ENCODE data around the gene GID8. TPM values are rescaled to one million over a fixed set of nuclear protein-coding genes. Genes with fewer than 3 reads are reported as not detected.

The GID8 gene
- total RNA-seq, 1 experiment from 2014 or later: 37.2 TPM

GRCh38 chr20:62979876-62980373 lies 42.0 kb downstream of the GID8 start:
- ChIA-PET CTCF (interaction anchor here (0.6 to 1.0 kb wide), 2 partner anchors 23 to 29 kb away, joined by 3 read pairs; no protein-coding TSS in a partner anchor), POLR2A (ENCODE audit: unreplicated experiment) (no interaction called here)
- TF ChIP-seq EZH2phosphoT487 (IDR thresholded peaks at IDR 0.05; ENCODE audit: borderline replicate concordance, low read length) (no peak; the same call in 1 of the 2 replicates), EZH2 (IDR thresholded peaks at IDR 0.05; ENCODE audit: low read length, unreplicated experiment) (no peak), CTCF (conservative IDR thresholded peaks at IDR 0.05; ENCODE audit: low read depth, low read length) (no peak)
- Histone ChIP-seq H3K79me2 (ENCODE audit: low read length) (no peaks in the 10 kb centered on the region), H3K9me2 (replicated peaks; ENCODE audit: low read length) (no peaks in the 10 kb centered on the region), H3K4me1 (ENCODE audit: insufficient read depth, low read length) (no peaks in the 10 kb centered on the region), H3K9me3 (ENCODE audit: low read length) (no peaks in the 10 kb centered on the region), H3K4me3 (ENCODE audit: low read length) (no peak overlapping the region), H3K27me3 (ENCODE audit: low read length) (peaks cover 45% of the 10 kb centered on the region), H3F3A (ENCODE audit: low read length, unreplicated experiment) (no peaks in the 10 kb centered on the region), H3K9ac (ENCODE audit: low read length) (no peak overlapping the region), H3K27ac (ENCODE audit: low read length) (no peak overlapping the region), H2AFZ (ENCODE audit: low read length) (no peak overlapping the region), H3K36me3 (ENCODE audit: low read depth, low read length) (no peaks in the 10 kb centered on the region), H4K20me1 (ENCODE audit: low read length) (no peaks in the 10 kb centered on the region), H3K4me2 (ENCODE audit: low read length) (no peak overlapping the region)
- intact Hi-C loops (cut with micrococcal nuclease): no loop called here
- DNase-seq (no peak), ATAC-seq (0 out of 2 replicates have a peak, but pooled peaks have one; percentile 12)
- no TSS peak for BruUV-seq (replicated peaks)

GRCh38 chr20:62980380-62980960 lies 42.5 kb downstream of the GID8 start:
- H3K4me3 ChIP-seq (ENCODE audit: low read length): no peak overlapping the region
- H3K4me1 ChIP-seq (ENCODE audit: insufficient read depth, low read length): no peaks in the 10 kb centered on the region
- no peaks in the 10 kb centered on the region for H3F3A ChIP-seq (ENCODE audit: low read length, unreplicated experiment)
- no peak overlapping the region for H2AFZ ChIP-seq (ENCODE audit: low read length)
- no peaks in the 10 kb centered on the region for H3K36me3 ChIP-seq (ENCODE audit: low read depth, low read length)
- no TSS peak for BruUV-seq (replicated peaks)
- DNase-seq: no peak
- H3K9me3 ChIP-seq (ENCODE audit: low read length): no peaks in the 10 kb centered on the region
- H4K20me1 ChIP-seq (ENCODE audit: low read length): no peaks in the 10 kb centered on the region
- H3K27me3 ChIP-seq (ENCODE audit: low read length): peaks cover 40% of the 10 kb centered on the region
- H3K9ac ChIP-seq (ENCODE audit: low read length): no peak overlapping the region
- no peak overlapping the region; the same call in 1 of the 2 replicates for H3K4me2 ChIP-seq (ENCODE audit: low read length)
- no peaks in the 10 kb centered on the region for H3K9me2 ChIP-seq (replicated peaks; ENCODE audit: low read length)
- H3K79me2 ChIP-seq (ENCODE audit: low read length): no peaks in the 10 kb centered on the region
- no peak overlapping the region for H3K27ac ChIP-seq (ENCODE audit: low read length)
- ATAC-seq: no peak
- TF ChIP-seq EZH2 (IDR thresholded peaks at IDR 0.05; ENCODE audit: low read length, unreplicated experiment) (peak; percentile 75), EZH2phosphoT487 (IDR thresholded peaks at IDR 0.05; ENCODE audit: borderline replicate concordance, low read length) (no peak)
- intact Hi-C loops (cut with micrococcal nuclease): no loop called here
- ChIA-PET POLR2A (ENCODE audit: unreplicated experiment) (no interaction called here), CTCF (no interaction called here)

- ATAC-seq: peak; percentile 48
- peaks cover 37% of the 10 kb centered on the region for H3K27me3 ChIP-seq (ENCODE audit: low read length)
- CTCF ChIA-PET: no interaction called here
Observed at GRCh38 chr20:62980970-62981369, 43.0 kb downstream of the GID8 start.

More at GRCh38 chr20:62980970-62981369, 43.0 kb downstream of the GID8 start:
- POLR2A ChIA-PET (ENCODE audit: unreplicated experiment): no interaction called here
- Histone ChIP-seq H3K36me3 (ENCODE audit: low read depth, low read length) (no peaks in the 10 kb centered on the region), H3K4me3 (ENCODE audit: low read length) (no peak overlapping the region), H3K9me3 (ENCODE audit: low read length) (no peaks in the 10 kb centered on the region), H4K20me1 (ENCODE audit: low read length) (no peaks in the 10 kb centered on the region), H3K4me1 (ENCODE audit: insufficient read depth, low read length) (no peaks in the 10 kb centered on the region), H3K9me2 (replicated peaks; ENCODE audit: low read length) (no peaks in the 10 kb centered on the region), H3K4me2 (ENCODE audit: low read length) (no peak overlapping the region; the same call in 1 of the 2 replicates), H3K79me2 (ENCODE audit: low read length) (no peaks in the 10 kb centered on the region), H3F3A (ENCODE audit: low read length, unreplicated experiment) (no peaks in the 10 kb centered on the region), H3K27ac (ENCODE audit: low read length) (no peak overlapping the region), H3K9ac (ENCODE audit: low read length) (no peak overlapping the region), H2AFZ (ENCODE audit: low read length) (no peak overlapping the region)
- intact Hi-C loops (cut with micrococcal nuclease): no loop called here
- TF ChIP-seq EZH2phosphoT487 (IDR thresholded peaks at IDR 0.05; ENCODE audit: borderline replicate concordance, low read length) (no peak), EZH2 (IDR thresholded peaks at IDR 0.05; ENCODE audit: low read length, unreplicated experiment) (peak; percentile 13), CTCF (conservative IDR thresholded peaks at IDR 0.05; ENCODE audit: low read depth, low read length) (no peak)
- no TSS peak for BruUV-seq (replicated peaks)
- peak; percentile 9 for DNase-seq
